Esophagus muscularis mucosa (tissue), 4 donors: Measurements from ENCODE around the gene ADAMTSL4. TPM values are rescaled to one million over a fixed set of nuclear protein-coding genes. Genes with fewer than 3 reads are reported as not detected.

Experiments
- DNase-seq: peaks from one replicate; pipeline ENCODE4 v3.0.0-alpha.2; 2017; ENCODE audit errors: extremely low spot score
- H3K27ac ChIP-seq, 4 donors: fragments of 200-600 bp; sonication (generic); replicated peaks in 1 of 4; 1 replicate in 3 of 4; 2 replicates in 1 of 4; pipeline ENCODE4 v1.5.1; 2016 to 2019; ENCODE audit warnings: mild to moderate bottlenecking in 1 of 4
- H3K27me3 ChIP-seq, 4 donors: fragments of 200-600 bp; sonication (generic); one replicate each; pipeline versions ENCODE4 v1.5.1 to v1.6.0; 2016 to 2019
- H3K36me3 ChIP-seq, 4 donors: fragments of 200-600 bp; sonication (generic); one replicate each; pipeline ENCODE4 v1.5.1; 2016 to 2019
- H3K4me1 ChIP-seq, 4 donors: fragments of 200-600 bp; sonication (generic); one replicate each; pipeline ENCODE4 v1.5.1; 2016 to 2019
- H3K4me3 ChIP-seq, 4 donors: fragments of 200-600 bp; sonication (generic); 1 replicate in 2 of 4; 2 replicates in 2 of 4; pipeline ENCODE4 v1.5.1; 2016 to 2019; ENCODE audit warnings: mild to moderate bottlenecking in 4 of 4, moderate library complexity in 1 of 4
- H3K9me3 ChIP-seq, 4 donors: fragments of 200-600 bp; sonication (generic); 1 replicate in 3 of 4; 2 replicates in 1 of 4; pipeline ENCODE4 v1.5.1; 2016 to 2019
- EP300 ChIP-seq: sonication (generic); formaldehyde crosslinking; IDR thresholded peaks from one replicate; pipeline ENCODE4 v1.6.1; 2017; ENCODE audit warnings: antibody characterized with exemption
- POLR2A ChIP-seq: fragments of 450-650 bp; IDR thresholded peaks from one replicate; pipeline ENCODE4 v1.6.1; 2017; ENCODE audit warnings: antibody characterized with exemption, moderate library complexity, mild to moderate bottlenecking, low read depth
- POLR2AphosphoS5 ChIP-seq, 2 donors: sonication (generic); formaldehyde crosslinking; IDR thresholded peaks; one replicate each; pipeline ENCODE4 v1.6.1; 2017; ENCODE audit warnings: antibody characterized with exemption in 2 of 2
- WGBS: methylation state at CpG from one replicate; pipeline ENCODE4 v1.1.5; 2018; 5-methylcytosine and 5-hydroxymethylcytosine counted together
- intact Hi-C: fragments of 100-400 bp; cut with DNase I; formaldehyde crosslinking; loops from one replicate; pipeline ENCODE4 v1.15.1; 2023
- total RNA-seq, 4 donors: library from RNA; depleted of rRNA; stranded (reverse); fragments of >200 nt; gene quantifications; one replicate each; pipeline versions ENCODE4 v1.1.0 to v1.2.1, GENCODE V29; 2016
- TF ChIP-seq, protein P1 (sequence below), 3 experiments: fragments of 200-600 bp in 2 of 3; fragments of 450-650 bp in 1 of 3; sonication (generic) in 2 of 3; IDR thresholded peaks; one replicate each; pipeline ENCODE4 v1.5.1; 2017 to 2019; ENCODE audit warnings: antibody characterized with exemption in 3 of 3, mild to moderate bottlenecking in 2 of 3, moderate library complexity in 1 of 3

ADAMTSL4 gene
- 10 to 100 TPM; 33.6 to 86.1 (median 48.2) TPM for total RNA-seq

DNA sequence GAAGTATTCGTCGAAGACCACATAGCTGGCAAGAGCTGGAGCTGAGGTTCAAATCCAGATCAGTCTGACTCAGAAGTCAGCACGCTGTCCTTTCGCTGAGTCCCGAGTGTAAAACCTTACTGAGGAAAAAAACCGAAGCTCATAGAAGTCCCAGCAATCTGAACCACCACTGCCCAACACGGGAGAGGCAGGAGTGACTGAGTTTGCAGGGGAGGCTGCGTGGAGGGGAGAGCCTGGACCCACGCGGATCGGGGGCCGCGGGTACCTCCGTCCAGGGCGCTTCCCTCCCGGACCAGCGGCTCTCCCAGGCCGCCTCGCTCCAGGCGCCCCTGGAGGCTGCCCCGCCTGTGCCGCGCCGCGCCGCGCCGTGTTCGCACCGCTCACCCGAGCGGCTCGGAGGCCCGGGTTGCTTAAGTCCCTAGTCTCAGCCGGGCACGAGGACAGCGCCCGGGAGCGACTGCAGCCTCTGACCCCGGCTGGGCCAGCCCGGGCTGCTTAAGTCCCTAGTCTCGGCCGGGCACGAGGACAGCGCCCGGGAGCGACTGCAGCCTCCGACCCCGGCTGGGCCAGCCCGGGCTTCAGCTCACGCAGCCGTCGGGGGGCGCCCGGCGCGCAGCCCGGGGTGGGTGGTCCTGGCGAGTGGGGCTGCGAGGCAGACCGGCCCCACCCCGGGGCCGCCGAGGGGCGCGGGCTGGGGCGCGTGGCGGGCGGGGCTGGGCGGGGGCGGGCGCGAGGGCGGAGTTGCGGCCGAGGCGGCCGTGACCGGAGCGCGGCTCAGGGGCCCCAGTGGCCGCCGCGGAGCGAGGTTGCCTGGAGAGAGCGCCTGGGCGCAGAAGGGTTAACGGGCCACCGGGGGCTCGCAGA lies at the start of gene ADAMTSL4:
Gene ADAMTSL4 (plus strand): TSS at position 777 of the 864 bp plus-strand sequence. CDS start 2,881 bp downstream, outside the sequence.
- no peak for DNase-seq
- peak within 1 kb of the TSS; percentile 91 to 96 (median 94) for H3K27ac ChIP-seq
- H3K4me3 ChIP-seq = peak within 1 kb of the TSS; percentile 69 to 74 (median 70)
- no peaks in the 10 kb centered on the region for H3K27me3 ChIP-seq
- WGBS = 0% methylated on average over 26 of the region's 91 CpGs
- TF ChIP-seq, protein P1, sequence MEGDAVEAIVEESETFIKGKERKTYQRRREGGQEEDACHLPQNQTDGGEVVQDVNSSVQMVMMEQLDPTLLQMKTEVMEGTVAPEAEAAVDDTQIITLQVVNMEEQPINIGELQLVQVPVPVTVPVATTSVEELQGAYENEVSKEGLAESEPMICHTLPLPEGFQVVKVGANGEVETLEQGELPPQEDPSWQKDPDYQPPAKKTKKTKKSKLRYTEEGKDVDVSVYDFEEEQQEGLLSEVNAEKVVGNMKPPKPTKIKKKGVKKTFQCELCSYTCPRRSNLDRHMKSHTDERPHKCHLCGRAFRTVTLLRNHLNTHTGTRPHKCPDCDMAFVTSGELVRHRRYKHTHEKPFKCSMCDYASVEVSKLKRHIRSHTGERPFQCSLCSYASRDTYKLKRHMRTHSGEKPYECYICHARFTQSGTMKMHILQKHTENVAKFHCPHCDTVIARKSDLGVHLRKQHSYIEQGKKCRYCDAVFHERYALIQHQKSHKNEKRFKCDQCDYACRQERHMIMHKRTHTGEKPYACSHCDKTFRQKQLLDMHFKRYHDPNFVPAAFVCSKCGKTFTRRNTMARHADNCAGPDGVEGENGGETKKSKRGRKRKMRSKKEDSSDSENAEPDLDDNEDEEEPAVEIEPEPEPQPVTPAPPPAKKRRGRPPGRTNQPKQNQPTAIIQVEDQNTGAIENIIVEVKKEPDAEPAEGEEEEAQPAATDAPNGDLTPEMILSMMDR (IDR thresholded peaks at IDR 0.05) = peak in 2 of 3 experiments; percentile 14 to 38
- TF ChIP-seq POLR2AphosphoS5 (IDR thresholded peaks at IDR 0.05) (peak; percentile 29 to 68), EP300 (no peak), POLR2A (peak; percentile 21)
- intact Hi-C loops = no loop called here
- peaks cover 0 to 1% (median 0%) of the 10 kb centered on the region in 4 donors for H3K36me3 ChIP-seq
- peaks cover 27 to 58% (median 57%) of the 10 kb centered on the region in 4 donors for H3K4me1 ChIP-seq
- no peaks in the 10 kb centered on the region for H3K9me3 ChIP-seq

DNA sequence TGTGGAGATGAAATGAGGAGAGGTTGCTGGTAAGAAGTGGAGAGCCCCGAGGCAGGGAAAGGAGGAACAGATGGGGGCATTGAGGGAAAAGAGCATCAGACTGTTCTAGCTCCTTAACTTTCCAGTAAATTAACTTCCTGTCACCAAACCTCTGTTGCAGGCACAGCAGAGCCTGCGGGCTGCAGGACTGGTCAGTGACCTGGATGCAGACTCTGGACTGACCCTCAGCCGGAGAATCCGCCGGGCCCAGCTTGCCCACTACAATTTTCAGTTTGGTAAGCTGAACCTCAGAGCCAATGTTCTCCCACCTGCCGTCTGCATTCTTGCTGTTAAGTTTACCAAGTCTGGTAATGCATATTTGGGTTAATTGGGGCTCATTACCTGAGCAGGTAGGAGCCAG lies 43.8 kb upstream of the ADAMTSL4 start:
- DNase-seq = no peak
- 86% methylated on average over 6 of the region's 6 CpGs for WGBS
- TF ChIP-seq EP300 (no peak), POLR2AphosphoS5 (IDR thresholded peaks at IDR 0.05) (no peak), POLR2A (no peak)
- TF ChIP-seq, protein P1 (IDR thresholded peaks at IDR 0.05) = no peak
- Histone ChIP-seq H3K9me3 (no peaks in the 10 kb centered on the region), H3K36me3 (peaks cover 17 to 64% (median 51%) of the 10 kb centered on the region in 4 donors), H3K27ac (no peak overlapping the region), H3K27me3 (no peaks in the 10 kb centered on the region), H3K4me3 (no peak overlapping the region), H3K4me1 (peaks cover 4 to 25% (median 22%) of the 10 kb centered on the region in 4 donors)
- intact Hi-C loops = no loop called here

DNA sequence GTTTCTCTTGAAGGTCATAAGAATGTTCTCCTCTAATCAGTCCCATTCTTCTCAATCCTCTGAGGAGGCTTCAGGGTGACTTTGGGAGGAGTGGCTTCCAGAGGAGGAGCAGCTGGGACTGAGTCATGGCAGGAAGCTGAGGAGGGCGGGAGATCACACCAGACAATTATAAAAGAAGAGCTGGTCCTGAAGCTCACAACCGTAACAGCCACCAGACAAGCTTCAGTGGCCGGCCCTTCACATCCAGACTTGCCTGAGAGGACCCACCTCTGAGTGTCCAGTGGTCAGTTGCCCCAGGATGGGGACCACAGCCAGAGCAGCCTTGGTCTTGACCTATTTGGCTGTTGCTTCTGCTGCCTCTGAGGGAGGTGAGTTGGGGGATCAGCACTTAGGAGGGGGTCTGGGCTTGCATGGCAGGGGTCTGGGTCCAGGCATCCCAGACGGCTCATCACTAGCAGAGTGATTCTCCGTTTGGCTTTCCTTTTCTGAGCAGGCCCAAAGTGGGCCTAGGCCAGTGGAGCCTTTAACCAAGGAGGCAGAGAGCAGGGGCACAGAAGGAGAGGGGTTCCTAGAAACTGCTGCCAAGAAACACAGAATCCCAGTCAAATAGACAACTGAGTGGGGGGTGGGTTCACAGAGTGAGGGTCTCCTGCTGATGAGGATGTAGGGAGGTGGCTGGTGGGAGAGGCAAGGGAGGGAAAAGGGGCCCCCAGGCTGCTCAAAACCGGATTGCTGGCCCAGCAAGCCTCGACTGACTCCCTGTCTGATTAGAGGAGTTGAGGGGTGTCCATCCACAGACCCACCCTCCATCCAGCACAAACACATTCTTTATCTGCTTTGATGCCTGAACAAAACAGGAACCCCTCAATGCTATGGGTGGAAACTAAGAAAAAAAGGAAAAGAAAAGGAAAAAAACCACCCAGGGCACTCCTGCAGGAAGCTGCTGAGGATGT lies 41.0 kb upstream of the ADAMTSL4 start, which contains the start of gene ECM1:
Gene ECM1 (plus strand): TSS at position 198 of the 953 bp plus-strand sequence. CDS start 101 bp downstream, at position 299.
- H3K4me1 ChIP-seq = peaks cover 4 to 25% (median 22%) of the 10 kb centered on the region in 4 donors
- H3K9me3 ChIP-seq = no peaks in the 10 kb centered on the region
- peak within 1 kb of the TSS; percentile 18 to 53 (median 28) for H3K4me3 ChIP-seq
- intact Hi-C loops = no loop called here
- peak within 1 kb of the TSS; percentile 52 to 75 (median 62) for H3K27ac ChIP-seq
- 51% methylated on average over 6 of the region's 7 CpGs for WGBS
- TF ChIP-seq, protein P1 (IDR thresholded peaks at IDR 0.05) = no peak
- TF ChIP-seq POLR2A (no peak), POLR2AphosphoS5 (IDR thresholded peaks at IDR 0.05) (peak; percentile 43 to 69), EP300 (no peak)
- H3K36me3 ChIP-seq = peaks cover 17 to 58% (median 54%) of the 10 kb centered on the region in 4 donors
- DNase-seq = no peak
- no peaks in the 10 kb centered on the region for H3K27me3 ChIP-seq

DNA sequence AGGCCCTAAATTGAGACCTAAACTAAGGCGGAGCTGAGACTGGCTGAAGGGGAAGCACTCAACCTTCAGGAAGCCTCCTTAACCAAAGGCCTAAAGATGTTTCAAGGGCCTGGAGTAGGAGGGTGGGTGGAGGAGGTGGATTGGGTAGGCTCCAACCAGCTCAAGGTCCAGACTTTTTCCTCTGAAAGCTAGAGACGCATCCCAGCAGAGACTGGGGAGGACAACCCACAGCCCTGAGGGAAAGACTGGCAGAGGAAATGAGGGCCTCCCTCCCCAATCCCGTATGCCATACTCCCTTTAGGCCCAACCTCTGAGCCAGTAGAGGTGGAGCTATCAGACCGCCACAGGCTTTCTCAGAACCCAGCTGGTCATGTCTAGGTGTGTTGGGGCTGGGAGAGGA lies 40.2 kb upstream of the ADAMTSL4 start:
- peaks cover 4 to 25% (median 22%) of the 10 kb centered on the region in 4 donors for H3K4me1 ChIP-seq
- H3K4me3 ChIP-seq = peak overlapping the region in 2 of 4 donors; percentile 0 to 35
- H3K36me3 ChIP-seq = peaks cover 17 to 55% (median 51%) of the 10 kb centered on the region in 4 donors
- 75% methylated on average over 4 of the region's 4 CpGs for WGBS
- DNase-seq = no peak
- no peaks in the 10 kb centered on the region for H3K9me3 ChIP-seq
- no peaks in the 10 kb centered on the region for H3K27me3 ChIP-seq
- peak overlapping the region in 3 of 4 donors; percentile 17 to 67 (median 57) for H3K27ac ChIP-seq
- TF ChIP-seq POLR2AphosphoS5 (IDR thresholded peaks at IDR 0.05) (no peak), POLR2A (no peak), EP300 (no peak)
- TF ChIP-seq, protein P1 (IDR thresholded peaks at IDR 0.05) = no peak
- intact Hi-C loops = no loop called here
